NB4 (cell line): ENCODE results near the gene ANXA4.

Experiments
- MYC ChIP-seq: IDR thresholded peaks from 2 replicates; pipeline ENCODE4 v1.6.1; 2011; ENCODE audit warnings: low read depth, low read length
- POLR2A ChIP-seq: IDR thresholded peaks from 2 replicates; pipeline ENCODE4 v1.6.1; 2011; ENCODE audit warnings: mild to moderate bottlenecking; ENCODE audit not compliant: insufficient read length; ENCODE audit errors: extremely low read depth
- TF ChIP-seq, protein P1 (sequence below): IDR thresholded peaks from one replicate; pipeline ENCODE4 v1.5.1; 2012; ENCODE audit warnings: low read depth, low read length
- TF ChIP-seq, protein P2 (sequence below): IDR thresholded peaks from 2 replicates; pipeline ENCODE4 v1.6.1; 2011; ENCODE audit warnings: low read depth, low read length

DNA sequence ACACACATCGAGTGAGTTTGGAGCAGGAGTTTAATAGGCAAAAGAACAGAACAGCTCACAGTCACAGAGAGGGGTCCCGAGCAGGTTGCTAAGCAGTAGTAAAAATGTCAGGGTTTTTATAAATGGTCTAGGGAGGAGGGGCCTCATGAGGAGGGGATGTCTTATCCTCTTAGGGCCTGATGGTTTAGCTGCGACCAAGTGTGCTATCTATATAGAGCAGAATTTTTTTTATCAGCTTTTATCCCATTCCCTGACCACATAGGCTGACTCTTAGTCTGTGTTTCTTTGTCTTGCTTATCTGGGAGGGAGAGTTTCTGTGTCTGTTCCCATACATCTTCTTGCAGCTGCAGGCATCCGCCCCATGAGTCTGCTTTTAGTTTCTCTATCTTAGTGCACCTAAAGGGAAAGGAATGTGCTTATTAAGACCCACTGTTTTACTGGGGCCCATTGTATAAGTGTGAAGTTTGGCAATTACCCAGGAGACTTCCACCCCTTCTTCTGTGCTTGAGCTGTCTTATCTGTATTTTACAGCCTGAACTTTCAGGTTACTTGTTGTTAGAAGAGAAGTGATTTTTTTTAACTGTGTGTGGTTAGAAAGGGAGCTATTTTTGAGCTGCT lies 57.1 kb downstream of the ANXA4 start:
- TF ChIP-seq, protein P1, sequence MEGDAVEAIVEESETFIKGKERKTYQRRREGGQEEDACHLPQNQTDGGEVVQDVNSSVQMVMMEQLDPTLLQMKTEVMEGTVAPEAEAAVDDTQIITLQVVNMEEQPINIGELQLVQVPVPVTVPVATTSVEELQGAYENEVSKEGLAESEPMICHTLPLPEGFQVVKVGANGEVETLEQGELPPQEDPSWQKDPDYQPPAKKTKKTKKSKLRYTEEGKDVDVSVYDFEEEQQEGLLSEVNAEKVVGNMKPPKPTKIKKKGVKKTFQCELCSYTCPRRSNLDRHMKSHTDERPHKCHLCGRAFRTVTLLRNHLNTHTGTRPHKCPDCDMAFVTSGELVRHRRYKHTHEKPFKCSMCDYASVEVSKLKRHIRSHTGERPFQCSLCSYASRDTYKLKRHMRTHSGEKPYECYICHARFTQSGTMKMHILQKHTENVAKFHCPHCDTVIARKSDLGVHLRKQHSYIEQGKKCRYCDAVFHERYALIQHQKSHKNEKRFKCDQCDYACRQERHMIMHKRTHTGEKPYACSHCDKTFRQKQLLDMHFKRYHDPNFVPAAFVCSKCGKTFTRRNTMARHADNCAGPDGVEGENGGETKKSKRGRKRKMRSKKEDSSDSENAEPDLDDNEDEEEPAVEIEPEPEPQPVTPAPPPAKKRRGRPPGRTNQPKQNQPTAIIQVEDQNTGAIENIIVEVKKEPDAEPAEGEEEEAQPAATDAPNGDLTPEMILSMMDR = no peak
- TF ChIP-seq POLR2A = no peak
- TF ChIP-seq MYC = no peak
- TF ChIP-seq, protein P2, sequence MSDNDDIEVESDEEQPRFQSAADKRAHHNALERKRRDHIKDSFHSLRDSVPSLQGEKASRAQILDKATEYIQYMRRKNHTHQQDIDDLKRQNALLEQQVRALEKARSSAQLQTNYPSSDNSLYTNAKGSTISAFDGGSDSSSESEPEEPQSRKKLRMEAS = no peak
